Body of pancreas (tissue), 4 donors: ENCODE results near the gene CRYBG2.

Experiments used
- CTCF ChIP-seq, 7 experiments: fragments of 450-650 bp in 4 of 7; fragments of 200-600 bp in 3 of 7; sonication (generic) in 3 of 7; IDR thresholded peaks; one replicate each; pipeline ENCODE4 v1.5.1; 2016 to 2019; ENCODE audit warnings: antibody characterized with exemption in 7 of 7
- POLR2A ChIP-seq, 3 donors: fragments of 450-650 bp; IDR thresholded peaks; one replicate each; pipeline ENCODE4 v1.6.1; 2016; ENCODE audit warnings: antibody characterized with exemption in 3 of 3, mild to moderate bottlenecking in 2 of 3

- no peak for TF ChIP-seq CTCF (IDR thresholded peaks at IDR 0.05)
- TF ChIP-seq POLR2A (IDR thresholded peaks at IDR 0.05): no peak
Observed at GRCh38 chr1:26349877-26350244, 4.1 kb downstream of the CRYBG2 start.
